ENCODE results near the gene PTH1R. TPM values are rescaled to one million over a fixed set of nuclear protein-coding genes. Genes with fewer than 3 reads are reported as not detected.

The PTH1R gene
- polyA plus RNA-seq, 1 of the 3 experiments (the other 2 are of a cell fraction), result 0.07 TPM

DNA sequence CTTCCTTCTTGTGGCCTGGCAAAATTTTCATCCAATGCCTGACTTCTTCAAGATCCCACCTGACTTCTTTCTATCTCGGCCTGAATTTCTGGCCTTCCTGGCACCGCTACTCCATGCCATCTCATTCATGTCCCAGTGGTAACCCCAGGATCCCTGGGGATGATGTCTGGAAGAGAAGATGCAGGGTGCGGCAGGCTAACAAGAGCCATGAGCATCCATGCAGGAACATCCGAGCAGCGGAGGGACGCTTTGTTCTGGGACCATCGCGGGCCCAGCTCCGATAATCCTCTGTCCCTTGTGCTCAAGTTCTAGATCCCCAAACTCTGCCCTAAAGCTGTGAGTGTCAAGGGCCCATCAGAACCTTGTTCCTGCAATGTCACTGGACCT lies 25.2 kb upstream of the PTH1R start:
- Histone ChIP-seq H3K9ac (no peak overlapping the region), H3F3A (replicated peaks; ENCODE audit: insufficient read depth) (no peaks in the 10 kb centered on the region), H3K36me3 (replicated peaks in 1 of 2; ENCODE audit: control insufficient read depth in 1 of 2, insufficient read depth in 2 of 2, low read length in 1 of 2) (no peaks in the 10 kb centered on the region), H3K79me2 (ENCODE audit: insufficient read depth) (no peaks in the 10 kb centered on the region), H3K9me3 (no peaks in the 10 kb centered on the region), H3K4me2 (no peak overlapping the region), H3K4me3 (ENCODE audit: low read depth in 2 of 2, low read length in 1 of 2) (no peak overlapping the region), H3K9me2 (no peaks in the 10 kb centered on the region), H3K27ac (ENCODE audit: low read depth in 2 of 2, low read length in 1 of 2) (no peak overlapping the region), H4K20me1 (ENCODE audit: insufficient read depth) (no peaks in the 10 kb centered on the region), H2AFZ (ENCODE audit: low read depth) (no peak overlapping the region), H3K4me1 (ENCODE audit: control insufficient read depth in 1 of 2, insufficient read depth in 2 of 2, low read depth in 1 of 2, low read length in 1 of 2) (peaks cover 0 to 6% of the 10 kb centered on the region in 2 experiments; a peak in 1 of 4 replicates), H3K27me3 (ENCODE audit: insufficient read depth) (no peaks in the 10 kb centered on the region; the same call in 1 of the 2 replicates)
- POLR2A ChIA-PET, result no interaction called here
- WGBS (ENCODE audit: low lambda C conversion rate), result 75% methylated on average over 9 of the region's 9 CpGs
- CTCF ChIA-PET, result interaction anchor here (2.2 to 8.4 kb wide), 3 partner anchors 15 to 57 kb away, joined by 16 to 70 read pairs (median 26); no protein-coding TSS in a partner anchor
- TF ChIP-seq FOSL2 (IDR thresholded peaks at IDR 0.05; ENCODE audit: borderline replicate concordance, low read depth), result no peak
- no peak for TF ChIP-seq CHD2 (IDR thresholded peaks at IDR 0.05; ENCODE audit: low read length, partially characterized antibody)
- no peak for TF ChIP-seq TAF1 (IDR thresholded peaks at IDR 0.05; ENCODE audit: borderline replicate concordance, low read depth, low read length)
- TF ChIP-seq RFX5 (IDR thresholded peaks at IDR 0.05; ENCODE audit: low read length), result no peak
- TF ChIP-seq, protein P1, sequence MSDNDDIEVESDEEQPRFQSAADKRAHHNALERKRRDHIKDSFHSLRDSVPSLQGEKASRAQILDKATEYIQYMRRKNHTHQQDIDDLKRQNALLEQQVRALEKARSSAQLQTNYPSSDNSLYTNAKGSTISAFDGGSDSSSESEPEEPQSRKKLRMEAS (IDR thresholded peaks at IDR 0.05; ENCODE audit: low read depth), result no peak
- no peak for TF ChIP-seq MEF2A (IDR thresholded peaks at IDR 0.05; ENCODE audit: borderline replicate concordance, low read depth)
- TF ChIP-seq, protein P2, sequence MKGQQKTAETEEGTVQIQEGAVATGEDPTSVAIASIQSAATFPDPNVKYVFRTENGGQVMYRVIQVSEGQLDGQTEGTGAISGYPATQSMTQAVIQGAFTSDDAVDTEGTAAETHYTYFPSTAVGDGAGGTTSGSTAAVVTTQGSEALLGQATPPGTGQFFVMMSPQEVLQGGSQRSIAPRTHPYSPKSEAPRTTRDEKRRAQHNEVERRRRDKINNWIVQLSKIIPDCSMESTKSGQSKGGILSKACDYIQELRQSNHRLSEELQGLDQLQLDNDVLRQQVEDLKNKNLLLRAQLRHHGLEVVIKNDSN (IDR thresholded peaks at IDR 0.05; ENCODE audit: borderline replicate concordance, low read depth), result no peak
- no peak for TF ChIP-seq NFIC (IDR thresholded peaks at IDR 0.05; ENCODE audit: borderline replicate concordance)
- no peak for TF ChIP-seq RXRA (IDR thresholded peaks at IDR 0.05; ENCODE audit: borderline replicate concordance, low read depth)
- no peak for TF ChIP-seq POLR2AphosphoS5 (IDR thresholded peaks at IDR 0.05; ENCODE audit: low read depth, low read length)
- DNase-seq, result no peak

- no peak for DNase-seq
- Histone ChIP-seq H3K9me2 (no peaks in the 10 kb centered on the region), H3K4me3 (ENCODE audit: low read depth in 2 of 2, low read length in 1 of 2) (no peak overlapping the region), H3K36me3 (replicated peaks in 1 of 2; ENCODE audit: control insufficient read depth in 1 of 2, insufficient read depth in 2 of 2, low read length in 1 of 2) (no peaks in the 10 kb centered on the region), H3F3A (replicated peaks; ENCODE audit: insufficient read depth) (no peaks in the 10 kb centered on the region), H3K27me3 (ENCODE audit: insufficient read depth) (no peaks in the 10 kb centered on the region; the same call in 1 of the 2 replicates), H3K27ac (ENCODE audit: low read depth in 2 of 2, low read length in 1 of 2) (no peak overlapping the region), H3K79me2 (ENCODE audit: insufficient read depth) (no peaks in the 10 kb centered on the region), H3K9ac (no peak overlapping the region), H3K4me2 (no peak overlapping the region), H4K20me1 (ENCODE audit: insufficient read depth) (no peaks in the 10 kb centered on the region), H2AFZ (ENCODE audit: low read depth) (no peak overlapping the region), H3K4me1 (ENCODE audit: control insufficient read depth in 1 of 2, insufficient read depth in 2 of 2, low read depth in 1 of 2, low read length in 1 of 2) (peaks cover 0 to 5% of the 10 kb centered on the region in 2 experiments; a peak in 1 of 4 replicates), H3K9me3 (no peaks in the 10 kb centered on the region)
- TF ChIP-seq EP300 (IDR thresholded peaks at IDR 0.05; ENCODE audit: borderline replicate concordance in 1 of 2, low read depth in 1 of 2, low read length in 1 of 2) (no peak), SIN3A (IDR thresholded peaks at IDR 0.05; ENCODE audit: borderline replicate concordance, low read depth, low read length) (no peak), JUND (IDR thresholded peaks at IDR 0.05) (no peak), USF2 (IDR thresholded peaks at IDR 0.05; ENCODE audit: borderline replicate concordance, low read depth, low read length) (no peak), CHD2 (IDR thresholded peaks at IDR 0.05; ENCODE audit: low read length, partially characterized antibody) (no peak), FOXJ3 (CRISPR knock-in tag; IDR thresholded peaks at IDR 0.05) (no peak), TAF1 (IDR thresholded peaks at IDR 0.05; ENCODE audit: borderline replicate concordance, low read depth, low read length) (no peak), RCOR1 (IDR thresholded peaks at IDR 0.05; ENCODE audit: low read length) (no peak), POLR2AphosphoS5 (IDR thresholded peaks at IDR 0.05; ENCODE audit: low read depth, low read length) (no peak), SMC3 (IDR thresholded peaks at IDR 0.05; ENCODE audit: low read depth, low read length) (no peak), FOSL2 (IDR thresholded peaks at IDR 0.05; ENCODE audit: borderline replicate concordance, low read depth) (no peak), ELF1 (IDR thresholded peaks at IDR 0.05) (no peak)
- 83% methylated on average over 1 of the region's 2 CpGs for WGBS (ENCODE audit: low lambda C conversion rate)
- CTCF ChIA-PET, result interaction anchor here (1.0 to 8.4 kb wide), 6 partner anchors 11 to 57 kb away, joined by 3 to 70 read pairs (median 11); no protein-coding TSS in a partner anchor
- POLR2A ChIA-PET, result interaction anchor here (0.6 to 1.0 kb wide), 2 partner anchors 8 to 29 kb away, joined by 3 read pairs; no protein-coding TSS in a partner anchor
Observed at GRCh38 chr3:46852839-46853355, 24.6 kb upstream of the PTH1R start.

Measured in SK-N-SH (cell line).